ENCODE measurements around the gene SLC4A3. TPM values are rescaled to one million over a fixed set of nuclear protein-coding genes. Genes with fewer than 3 reads are reported as not detected.

Gene SLC4A3
- total and polyA plus RNA-seq, 2 of the 13 experiments (the other 11 are each of a cell fraction or from before 2014, with no cell fraction given) = 0.18 to 0.95 TPM

GRCh38 chr2:219680958-219681693 lies 53.7 kb downstream of the SLC4A3 start (continued):
- TF ChIP-seq, protein P1, sequence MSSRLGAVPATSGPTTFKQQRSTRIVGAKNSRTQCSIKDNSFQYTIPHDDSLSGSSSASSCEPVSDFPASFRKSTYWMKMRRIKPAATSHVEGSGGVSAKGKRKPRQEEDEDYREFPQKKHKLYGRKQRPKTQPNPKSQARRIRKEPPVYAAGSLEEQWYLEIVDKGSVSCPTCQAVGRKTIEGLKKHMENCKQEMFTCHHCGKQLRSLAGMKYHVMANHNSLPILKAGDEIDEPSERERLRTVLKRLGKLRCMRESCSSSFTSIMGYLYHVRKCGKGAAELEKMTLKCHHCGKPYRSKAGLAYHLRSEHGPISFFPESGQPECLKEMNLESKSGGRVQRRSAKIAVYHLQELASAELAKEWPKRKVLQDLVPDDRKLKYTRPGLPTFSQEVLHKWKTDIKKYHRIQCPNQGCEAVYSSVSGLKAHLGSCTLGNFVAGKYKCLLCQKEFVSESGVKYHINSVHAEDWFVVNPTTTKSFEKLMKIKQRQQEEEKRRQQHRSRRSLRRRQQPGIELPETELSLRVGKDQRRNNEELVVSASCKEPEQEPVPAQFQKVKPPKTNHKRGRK (CRISPR knock-in tag; IDR thresholded peaks at IDR 0.05) = no peak
- no peak for TF ChIP-seq ZBTB8A (CRISPR knock-in tag; IDR thresholded peaks at IDR 0.05; ENCODE audit: borderline replicate concordance, low read depth)
- TF ChIP-seq HBP1 (CRISPR knock-in tag; IDR thresholded peaks at IDR 0.05; ENCODE audit: low read depth) = no peak
- no peak for TF ChIP-seq ZNF784 (CRISPR knock-in tag; IDR thresholded peaks at IDR 0.05; ENCODE audit: borderline replicate concordance)
- no peak for TF ChIP-seq ZNF331 (CRISPR knock-in tag; IDR thresholded peaks at IDR 0.05)

GRCh38 chr2:219681694-219682300 lies 54.4 kb downstream of the SLC4A3 start:
- H2AFZ ChIP-seq (ENCODE audit: low read length) = no peak overlapping the region
- no peaks in the 10 kb centered on the region for H3K9me3 ChIP-seq (ENCODE audit: low read length)
- H3K4me2 ChIP-seq (ENCODE audit: low read depth, low read length) = no peak overlapping the region
- peaks cover 22% of the 10 kb centered on the region for H3K4me1 ChIP-seq (ENCODE audit: insufficient read depth, low read length)
- no peaks in the 10 kb centered on the region for H3K79me2 ChIP-seq (ENCODE audit: insufficient read depth, low read length)
- no peaks in the 10 kb centered on the region for H4K20me1 ChIP-seq (ENCODE audit: insufficient read depth, low read length)
- POLR2A ChIA-PET = no interaction called here
- DNase-seq (ENCODE audit: low spot score) (no peak), FAIRE-seq (no peak), ATAC-seq (no peak)
- no peaks in the 10 kb centered on the region for H3K36me3 ChIP-seq (replicated peaks in 1 of 2; ENCODE audit: control insufficient read depth in 1 of 2, insufficient read depth in 2 of 2, low read length in 2 of 2)
- CTCF ChIA-PET (ENCODE audit: low intra/inter-chr PET ratio, low total read pairs) = no interaction called here
- no peak overlapping the region for H3K27ac ChIP-seq (ENCODE audit: extremely low read length, insufficient read depth, low read length)
- intact Hi-C loops (cut with micrococcal nuclease; ENCODE audit: unreplicated experiment) = no loop called here
- in situ Hi-C loops (cut with HindIII; ENCODE audit: extremely low pct_ligation_motif_present, low pct_unique_long_range_greater_than_20kb) = no loop called here
- 26% methylated on average over 5 of the region's 6 CpGs for WGBS (ENCODE audit: low lambda C conversion rate)
- H3K27me3 ChIP-seq (ENCODE audit: control insufficient read depth in 1 of 2, insufficient read depth in 2 of 2, low read length in 2 of 2) = peaks cover 0 to 9% of the 10 kb centered on the region in 2 experiments; a peak in 2 of 5 replicates
- no peak overlapping the region for H3K4me3 ChIP-seq (replicated peaks in 1 of 3; ENCODE audit: insufficient read depth in 1 of 3, low read depth in 2 of 3, low read length in 3 of 3)
- no peak overlapping the region for H3K9ac ChIP-seq (ENCODE audit: insufficient read depth, low read depth, low read length)
- no TSS peak for BruUV-seq (replicated peaks)
- TF ChIP-seq ZNF781 (CRISPR knock-in tag; IDR thresholded peaks at IDR 0.05; ENCODE audit: borderline replicate concordance, not compliant biosample characterization) = no peak
- no peak for TF ChIP-seq ATF2 (CRISPR knock-in tag; IDR thresholded peaks at IDR 0.05)
- no peak for TF ChIP-seq MIER2 (CRISPR knock-in tag; IDR thresholded peaks at IDR 0.05)
- TF ChIP-seq ZBTB3 (CRISPR knock-in tag; IDR thresholded peaks at IDR 0.05; ENCODE audit: borderline replicate concordance, low read depth) = no peak
- TF ChIP-seq MTA1 (CRISPR knock-in tag; IDR thresholded peaks at IDR 0.05; ENCODE audit: borderline replicate concordance) = no peak
- no peak for TF ChIP-seq PTBP1 (IDR thresholded peaks at IDR 0.05; ENCODE audit: low read depth, low read length, poor library complexity, severe bottlenecking)
- no peak for TF ChIP-seq ZNF564 (CRISPR knock-in tag; IDR thresholded peaks at IDR 0.05)
- no peak for TF ChIP-seq TFAP4 (IDR thresholded peaks at IDR 0.05; ENCODE audit: borderline replicate concordance, low read depth)
- TF ChIP-seq NPAS2 (CRISPR knock-in tag; IDR thresholded peaks at IDR 0.05; ENCODE audit: borderline replicate concordance) = no peak
- TF ChIP-seq PITX1 (CRISPR knock-in tag; IDR thresholded peaks at IDR 0.05) = no peak
